ENCODE results near the gene SYT15.
"Not testable (repeated sequence)": the region's sequence is repeated elsewhere in the genome, so short reads cannot be mapped to it uniquely, and the experiment has no call there.

Gene SYT15

DNA sequence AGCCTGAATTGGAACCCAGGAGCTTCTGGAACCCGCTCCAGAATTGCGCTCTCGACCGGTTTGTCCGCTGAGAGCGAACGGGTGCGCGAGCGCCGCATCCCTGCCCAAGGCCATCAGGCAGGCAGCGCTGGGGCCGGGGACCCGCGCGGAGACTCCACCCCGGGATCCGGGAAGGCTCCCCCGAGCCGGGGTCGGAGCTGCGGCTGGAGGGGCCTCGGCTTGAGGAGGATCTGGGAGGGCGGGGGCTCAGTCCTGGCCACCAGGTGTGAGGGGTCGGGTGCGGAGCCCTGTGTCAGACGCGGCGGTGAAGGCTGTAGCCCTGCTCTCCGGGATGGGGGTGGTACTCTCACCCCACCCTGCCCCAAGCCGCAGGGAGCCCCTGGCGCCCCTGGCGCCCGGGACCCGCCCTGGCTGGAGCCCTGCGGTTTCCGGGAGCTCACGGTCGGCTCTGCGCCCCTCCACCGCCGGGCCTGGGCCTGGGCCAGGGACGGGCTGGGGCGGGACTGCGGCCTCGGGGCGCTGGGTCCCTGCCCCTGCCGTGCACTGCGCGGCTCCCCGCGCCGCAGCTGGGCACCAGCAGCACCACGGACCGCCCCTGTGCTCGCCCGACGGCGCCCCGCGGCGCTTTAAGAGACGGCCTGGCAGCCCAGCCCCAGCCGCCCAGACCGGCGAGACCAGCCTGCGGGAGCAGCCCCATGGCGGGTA is at the start of gene SYT15:
Gene SYT15 (plus strand): TSS at position 655 of the 705 bp plus-strand sequence. CDS start 41 bp downstream, at position 696.
- not testable (repeated sequence) for DNase-seq

GRCh38 chr10:46529742-46530141 is 49.2 kb upstream of the SYT15 start:
- not testable (repeated sequence) for DNase-seq

DNA sequence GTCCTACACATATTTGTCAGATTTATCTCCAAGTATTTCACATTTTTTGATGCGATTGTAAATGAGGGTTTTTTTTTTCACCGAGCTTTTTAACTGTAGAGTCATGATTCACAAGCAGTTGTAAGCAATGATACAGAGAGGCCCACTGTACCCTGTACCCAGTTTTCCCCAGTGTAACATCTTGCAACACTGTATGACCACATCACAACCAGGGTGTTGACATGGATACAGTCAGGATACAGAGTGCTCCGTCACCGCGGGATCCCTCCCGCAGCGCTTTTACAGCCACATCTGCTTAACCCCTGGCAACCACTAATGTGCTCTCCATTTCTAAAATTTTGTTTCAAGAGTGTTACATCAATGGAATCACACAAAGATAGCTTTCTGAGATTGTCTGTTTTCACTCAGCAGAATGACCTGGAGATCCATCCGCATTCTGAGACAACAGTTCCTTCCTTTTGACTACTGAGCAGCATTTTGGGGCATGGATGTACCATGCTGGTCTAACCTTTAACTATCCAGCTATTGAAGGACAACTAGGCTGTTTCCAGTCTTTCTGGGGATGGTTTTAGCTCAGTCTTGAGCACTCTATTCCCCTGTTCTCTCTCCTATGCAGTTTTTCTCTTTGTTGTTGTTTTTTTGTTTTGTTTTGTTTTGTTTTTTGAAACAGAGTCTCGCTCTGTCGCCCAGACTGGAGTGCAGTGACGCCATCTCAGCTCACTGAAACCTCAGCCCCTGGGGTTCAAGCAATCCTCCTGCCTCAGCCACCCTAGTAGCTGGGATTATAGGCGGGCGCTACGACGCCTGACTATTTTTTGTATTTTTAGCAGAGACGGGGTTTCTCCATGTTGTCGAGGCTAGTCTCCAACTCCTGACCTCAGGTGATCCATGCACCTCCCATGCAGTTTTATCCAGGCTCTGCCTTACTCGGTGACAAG is 48.4 kb upstream of the SYT15 start:
- DNase-seq: no peak

GRCh38 chr10:46532256-46532655 is 46.7 kb upstream of the SYT15 start:
- not testable (repeated sequence) for DNase-seq

- no peak for DNase-seq
These were observed 44.0 kb upstream of the SYT15 start for GRCh38 chr10:46534828-46535524.

DNA sequence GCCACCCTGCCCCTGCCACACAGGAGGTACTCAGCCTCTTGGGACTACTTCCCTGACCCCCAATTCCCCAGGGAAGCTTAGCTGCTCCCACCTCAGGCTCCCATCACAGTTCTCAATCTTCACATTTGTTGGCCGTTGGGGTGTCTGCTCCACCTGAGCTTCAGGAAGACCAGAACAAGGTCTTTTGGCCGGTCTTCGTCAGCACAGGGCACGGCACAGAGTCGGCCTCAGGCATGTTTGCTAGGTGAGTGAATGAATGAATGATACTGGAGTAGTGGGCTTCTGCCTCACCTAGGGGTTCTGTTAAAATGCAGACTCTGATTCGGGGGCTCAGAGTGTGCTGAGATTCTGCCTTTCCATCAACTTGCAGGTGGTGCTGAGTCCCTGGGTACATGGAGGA is 42.8 kb upstream of the SYT15 start:
- DNase-seq: no peak

DNA sequence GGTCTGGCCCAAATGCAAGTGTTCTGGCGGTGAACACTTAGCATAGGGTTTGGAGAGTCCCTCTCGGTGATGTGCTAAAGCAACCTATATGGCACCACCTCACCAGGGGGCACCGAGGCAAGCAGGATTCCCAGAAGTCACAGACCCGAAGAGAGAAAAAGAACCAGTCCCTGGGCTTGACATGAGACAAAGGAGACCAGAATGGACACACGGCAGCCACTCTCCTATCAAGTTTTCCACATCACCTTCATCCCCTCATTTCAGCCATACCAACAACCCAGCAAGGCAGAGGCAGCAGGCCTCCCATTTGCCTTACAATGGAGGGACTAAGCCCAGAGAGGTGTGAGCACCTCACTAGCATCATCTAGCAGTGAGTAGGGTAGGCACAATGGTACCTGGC is 42.1 kb upstream of the SYT15 start:
- no peak for DNase-seq

DNA sequence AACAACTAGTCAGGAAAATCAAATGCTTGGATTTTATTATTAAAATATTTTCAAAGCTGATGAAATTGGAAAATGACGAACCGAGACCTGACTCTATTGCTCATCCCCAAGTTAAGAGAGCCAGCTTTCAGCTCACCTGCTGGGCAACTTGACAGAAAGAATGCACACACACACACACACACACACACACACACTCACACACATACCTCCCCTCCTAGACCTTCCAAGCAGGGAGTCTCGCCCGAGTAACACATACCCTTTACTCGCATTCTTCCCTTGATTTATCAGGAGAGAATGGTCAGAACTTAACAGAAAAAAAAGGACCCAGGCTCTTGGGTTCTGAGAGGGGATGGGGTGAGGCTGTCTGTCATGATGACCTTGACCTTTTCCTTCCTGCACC is 41.6 kb upstream of the SYT15 start:
- DNase-seq: no peak

GRCh38 chr10:46538155-46538554 is 40.8 kb upstream of the SYT15 start:
- DNase-seq: no peak

DNA sequence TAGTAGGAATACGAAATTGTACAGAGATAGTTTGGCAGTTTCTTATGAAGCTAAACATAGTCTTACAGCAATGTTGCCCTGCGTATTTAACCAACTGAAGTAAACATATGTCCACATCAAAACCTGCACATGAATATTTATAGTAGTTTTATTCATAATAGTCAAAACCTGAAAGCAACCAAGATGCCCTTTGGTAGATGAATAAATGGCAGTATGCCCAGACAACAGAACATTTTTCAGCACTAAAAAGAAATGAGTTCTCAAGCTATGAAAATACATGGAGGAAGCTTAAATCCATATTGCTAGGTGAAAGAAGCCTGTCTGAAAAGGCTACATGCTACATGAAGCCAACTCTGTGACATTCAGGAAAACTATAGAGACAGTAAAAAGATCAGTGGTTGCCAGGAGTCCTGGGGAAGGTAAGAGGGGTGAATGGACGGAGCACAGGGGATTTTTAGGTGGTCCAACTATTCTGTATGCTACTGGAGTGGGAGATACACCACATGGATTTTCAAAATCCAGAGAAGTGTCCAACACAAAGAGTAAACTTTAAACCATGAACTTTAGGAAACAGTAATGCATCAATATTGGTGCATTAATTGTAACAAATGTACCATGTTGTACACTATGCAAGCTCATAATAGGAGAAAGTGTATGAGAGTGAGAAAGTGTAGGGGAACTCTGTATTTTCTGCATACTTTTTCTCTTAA is 40.1 kb upstream of the SYT15 start:
- no peak for DNase-seq

DNA sequence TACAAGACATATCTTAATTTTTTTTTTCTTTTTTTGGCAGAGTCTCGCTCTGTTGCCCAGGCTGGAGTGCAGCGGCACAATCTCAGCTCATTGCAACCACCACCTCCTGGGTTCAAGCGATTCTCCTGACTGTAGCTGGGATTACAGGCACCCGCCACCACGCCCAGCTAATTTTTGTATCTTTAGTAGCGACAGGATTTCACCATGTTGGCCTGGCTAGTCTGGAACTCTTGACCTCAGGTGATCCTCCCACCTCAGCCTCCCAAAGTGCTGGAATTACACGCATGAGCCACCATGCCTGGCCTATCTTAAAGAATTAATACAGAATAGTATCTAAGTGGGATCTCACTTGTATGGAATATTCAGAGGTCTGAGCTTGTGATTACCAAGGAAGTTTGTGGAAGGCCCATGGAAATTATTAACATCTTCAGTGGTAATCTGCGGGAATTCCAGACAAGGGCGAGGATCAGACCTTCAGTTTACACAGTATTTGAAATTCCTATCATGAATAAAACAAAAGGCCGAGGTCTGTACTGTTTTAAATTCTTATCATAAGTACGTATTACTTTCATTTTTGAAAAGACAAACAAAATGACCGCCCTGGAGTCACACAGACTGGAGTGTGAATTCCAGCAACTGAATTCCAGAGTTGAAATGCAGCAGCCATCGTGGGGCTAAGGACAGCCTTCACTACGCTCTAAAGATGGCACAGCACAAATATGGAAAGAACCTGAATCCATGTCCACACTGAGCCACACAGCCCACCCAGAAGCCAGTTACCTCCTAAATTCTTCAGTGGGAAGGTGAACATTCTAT is 39.1 kb upstream of the SYT15 start:
- no peak for DNase-seq

GRCh38 chr10:46540412-46541016 is 38.4 kb upstream of the SYT15 start:
- DNase-seq: no peak

DNA sequence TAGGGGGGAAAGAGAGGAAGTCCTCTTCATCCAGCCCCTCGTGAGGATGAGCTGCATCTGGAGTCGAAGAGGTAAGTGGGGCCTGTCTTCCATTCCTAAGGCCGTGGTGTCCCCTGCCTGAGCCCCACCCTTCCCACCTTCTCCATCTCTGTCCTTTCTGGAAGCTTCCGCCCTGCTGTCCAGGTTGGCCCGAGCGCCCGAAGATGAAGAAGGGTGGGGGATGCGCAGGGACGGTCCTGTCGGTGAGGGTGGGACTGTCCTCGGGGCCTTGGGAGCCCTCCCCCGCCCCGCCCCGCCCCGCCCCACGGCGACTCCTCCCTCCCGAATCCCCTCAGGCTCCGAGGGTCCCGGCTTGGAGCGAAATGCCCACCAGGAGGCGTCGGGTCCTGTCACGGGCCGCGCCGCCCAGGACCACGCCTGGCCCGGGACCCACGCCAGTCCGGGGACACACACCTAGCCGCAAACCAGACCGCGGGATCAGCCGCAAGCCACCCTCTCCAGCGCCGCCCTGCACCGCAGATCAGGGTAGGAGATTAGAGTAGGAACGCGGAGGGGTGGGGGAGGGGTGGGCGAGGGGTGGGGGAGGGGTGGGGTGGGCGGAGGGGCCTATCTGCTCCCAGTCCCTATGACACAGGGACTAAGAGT is 37.8 kb upstream of the SYT15 start:
- DNase-seq: no peak

- no peak for DNase-seq
These were observed 37.0 kb upstream of the SYT15 start for GRCh38 chr10:46541735-46542566.

- no peak for DNase-seq
These were observed 36.1 kb upstream of the SYT15 start for GRCh38 chr10:46542567-46543465.

DNA sequence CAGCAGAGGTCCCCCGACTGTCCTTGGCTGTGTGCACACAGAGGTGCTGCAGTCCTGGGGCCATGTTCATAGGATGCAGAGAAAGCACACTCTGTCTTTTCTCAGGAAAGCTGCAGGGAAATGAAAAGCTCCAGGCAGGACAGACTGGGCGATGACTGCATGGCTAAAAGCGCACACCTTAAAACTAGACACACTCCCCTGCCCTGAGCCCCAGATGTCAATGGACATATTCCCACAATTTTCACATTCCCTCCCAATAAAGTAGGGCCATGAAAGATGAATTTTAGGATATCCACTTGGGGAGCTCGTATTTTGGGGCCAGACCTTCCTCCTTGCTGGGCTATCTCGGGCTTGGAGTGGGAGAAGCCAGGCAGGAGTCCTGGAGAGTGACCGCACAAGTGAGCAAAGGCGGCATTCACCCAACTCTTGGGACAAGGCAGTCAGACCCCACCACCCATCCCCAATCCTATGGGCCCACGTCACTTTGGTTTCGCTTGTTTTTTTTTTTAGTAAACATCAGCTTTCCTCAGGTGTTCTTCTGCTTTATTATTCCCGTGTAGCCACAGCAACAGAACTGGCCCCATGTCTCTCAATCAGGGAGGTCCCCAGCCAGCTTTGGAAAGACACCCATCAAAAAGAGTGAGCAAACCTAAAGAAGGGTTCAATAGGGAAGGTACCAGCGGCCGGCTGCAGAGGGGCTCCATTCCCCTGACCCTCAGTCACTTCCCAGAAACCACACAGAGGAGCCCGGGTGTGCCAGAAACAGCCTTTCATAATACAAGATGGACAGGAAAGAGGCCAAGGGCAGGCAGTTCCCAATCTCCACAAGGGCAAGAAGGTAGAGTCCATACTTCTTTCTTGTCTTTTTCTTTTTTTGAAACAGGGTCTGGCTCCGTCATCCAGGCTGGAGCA is 35.2 kb upstream of the SYT15 start:
- DNase-seq: no peak

GRCh38 chr10:46544989-46545791 is 33.7 kb upstream of the SYT15 start:
- DNase-seq: no peak

Measured in stimulated activated naive CD4-positive, alpha-beta T cell (primary cell).